ENCODE measurements around the gene MRPL32. TPM values are rescaled to one million over a fixed set of nuclear protein-coding genes. Genes with fewer than 3 reads are reported as not detected.
A peak's percentile ranks its signal among the peaks of the same experiment; 100 is the strongest.

Gene MRPL32
- total RNA-seq, 6 experiments from 2014 or later, result 29.9 to 52.2 (median 43.9) TPM

- no peaks in the 10 kb centered on the region for H3K9me3 ChIP-seq
- intact Hi-C loops (cut with DNase I), result no loop called here
- TF ChIP-seq CTCF (IDR thresholded peaks at IDR 0.05) (no peak), POLR2A (IDR thresholded peaks at IDR 0.05) (no peak)
- ATAC-seq, result no peak
- peaks cover 0 to 14% (median 0%) of the 10 kb centered on the region in 4 donors for H3K4me1 ChIP-seq
- peak overlapping the region in 1 of 3 donors; percentile 87 for H3K27ac ChIP-seq
- no peaks in the 10 kb centered on the region for H3K36me3 ChIP-seq
- H3K4me3 ChIP-seq, result peak overlapping the region in 1 of 3 donors; percentile 69
- no peak for DNase-seq
- H3K27me3 ChIP-seq, result no peaks in the 10 kb centered on the region
Observed at GRCh38 chr7:42886893-42887505, 45.2 kb upstream of the MRPL32 start.

GRCh38 chr7:42893346-42894240 lies 38.6 kb upstream of the MRPL32 start:
- ATAC-seq (no peak), DNase-seq (no peak)
- 94% methylated on average over 5 of the region's 9 CpGs for WGBS (ENCODE audit: insufficient coverage, low coverage, low lambda C conversion rate, missing lambda C conversion rate)
- Histone ChIP-seq H3K27me3 (no peaks in the 10 kb centered on the region), H3K27ac (no peak overlapping the region), H3K4me3 (no peak overlapping the region), H3K9me3 (peaks cover 0 to 6% (median 0%) of the 10 kb centered on the region in 4 donors), H3K36me3 (no peaks in the 10 kb centered on the region), H3K4me1 (peaks cover 0 to 7% (median 0%) of the 10 kb centered on the region in 4 donors)
- intact Hi-C loops (cut with DNase I), result no loop called here
- TF ChIP-seq CTCF (IDR thresholded peaks at IDR 0.05) (no peak), POLR2A (IDR thresholded peaks at IDR 0.05) (no peak)

GRCh38 chr7:42900842-42901241 lies 31.3 kb upstream of the MRPL32 start:
- Histone ChIP-seq H3K36me3 (no peaks in the 10 kb centered on the region), H3K9me3 (peaks cover 0 to 6% (median 0%) of the 10 kb centered on the region in 4 donors), H3K27me3 (no peaks in the 10 kb centered on the region), H3K4me3 (no peak overlapping the region), H3K4me1 (no peaks in the 10 kb centered on the region), H3K27ac (no peak overlapping the region)
- no peak for DNase-seq
- intact Hi-C loops (cut with DNase I), result no loop called here
- no peak for ATAC-seq
- TF ChIP-seq POLR2A (IDR thresholded peaks at IDR 0.05) (no peak), CTCF (IDR thresholded peaks at IDR 0.05) (no peak)

GRCh38 chr7:42902331-42902730 lies 29.8 kb upstream of the MRPL32 start:
- ATAC-seq (no peak), DNase-seq (no peak)
- Histone ChIP-seq H3K36me3 (no peaks in the 10 kb centered on the region), H3K27ac (no peak overlapping the region), H3K4me3 (no peak overlapping the region), H3K9me3 (no peaks in the 10 kb centered on the region), H3K27me3 (no peaks in the 10 kb centered on the region), H3K4me1 (peaks cover 0 to 5% (median under 1%) of the 10 kb centered on the region in 4 donors)
- no peak for TF ChIP-seq CTCF (IDR thresholded peaks at IDR 0.05)
- no peak for TF ChIP-seq POLR2A (IDR thresholded peaks at IDR 0.05)
- intact Hi-C loops (cut with DNase I), result no loop called here
- 42% methylated on average over 3 of the region's 3 CpGs for WGBS (ENCODE audit: insufficient coverage, low coverage, low lambda C conversion rate, missing lambda C conversion rate)

Measured in right lobe of liver (tissue), 6 donors.